RWPE1 (cell line): ENCODE results near the gene GDA.
A peak's percentile ranks its signal among the peaks of the same experiment; 100 is the strongest.

Source experiments
- CTCF ChIA-PET: fragments of 350-600 bp; sonication (Branson Sonifier 250); formaldehyde crosslinking; extraction: SDS; loops from one replicate; lab custom pipeline; 2021; lab: Yijun Ruan, JAX
- POLR2A ChIA-PET: fragments of 400-600 bp; formaldehyde crosslinking; extraction: SDS; loops from one replicate; lab custom pipeline; 2020; ENCODE audit warnings: antibody characterized with exemption; ENCODE audit not compliant: low non-redundant PET; lab: Yijun Ruan, JAX
- DNase-seq: peaks from one replicate; pipeline ENCODE4 v3.0.0; 2012; ENCODE audit warnings: low spot score
- H3K27ac ChIP-seq: fragments of 450-650 bp; 2 replicates; pipeline ENCODE4 v1.5.1; 2017
- CTCF ChIP-seq: fragments of 450-650 bp; conservative IDR thresholded peaks from 2 replicates; pipeline ENCODE4 v1.5.1; 2017; ENCODE audit warnings: low read depth, mild to moderate bottlenecking

The GDA gene

GRCh38 chr9:72145733-72146505, 3.3 kb upstream of the GDA start:
- POLR2A ChIA-PET, result no interaction called here
- H3K27ac ChIP-seq, result no peak overlapping the region
- no peak for TF ChIP-seq CTCF
- CTCF ChIA-PET, result interaction anchor here (0.6 kb wide), 1 partner anchor 623 kb away, joined by 4 read pairs; no protein-coding TSS in a partner anchor
- DNase-seq, result no peak

- ChIA-PET POLR2A (no interaction called here), CTCF (interaction anchor here (0.5 to 0.7 kb wide), 4 partner anchors 230 to 1805 kb away, joined by 3 to 5 read pairs (median 4); no protein-coding TSS in a partner anchor)
- DNase-seq, result no peak
- H3K27ac ChIP-seq, result no peak overlapping the region
- TF ChIP-seq CTCF, result no peak
Observed at GRCh38 chr9:72147676-72148075, 1.6 kb upstream of the GDA start.

- H3K27ac ChIP-seq, result no peak overlapping the region
- POLR2A ChIA-PET, result no interaction called here
- TF ChIP-seq CTCF, result no peak
- no peak for DNase-seq
- CTCF ChIA-PET, result interaction anchor here (0.8 kb wide), 1 partner anchor 14 kb away, joined by 4 read pairs; no protein-coding TSS in a partner anchor
Observed at GRCh38 chr9:72150127-72150526, 887 bp downstream of the GDA start.

- H3K27ac ChIP-seq, result no peak overlapping the region
- CTCF ChIA-PET, result interaction anchor here (0.8 kb wide), 1 partner anchor 15 kb away, joined by 4 read pairs; no protein-coding TSS in a partner anchor
Observed at GRCh38 chr9:72150661-72151060, 1.4 kb downstream of the GDA start.

GRCh38 chr9:72151104-72151503, 1.9 kb downstream of the GDA start:
- peak; percentile 41 for DNase-seq
- POLR2A ChIA-PET, result interaction anchor here (0.7 kb wide), 1 partner anchor 33 kb away, joined by 4 read pairs; no protein-coding TSS in a partner anchor
- no peak overlapping the region for H3K27ac ChIP-seq
- CTCF ChIA-PET, result interaction anchor here (0.8 kb wide), 1 partner anchor 15 kb away, joined by 4 read pairs; no protein-coding TSS in a partner anchor
- no peak for TF ChIP-seq CTCF

More at GRCh38 chr9:72150661-72151060, 1.4 kb downstream of the GDA start:
- DNase-seq, result no peak
- POLR2A ChIA-PET, result no interaction called here
- TF ChIP-seq CTCF, result no peak

- POLR2A ChIA-PET, result no interaction called here
- no peak for TF ChIP-seq CTCF
- CTCF ChIA-PET, result no interaction called here
- no peak overlapping the region for H3K27ac ChIP-seq
- no peak for DNase-seq
Observed at GRCh38 chr9:72154468-72155285, 5.4 kb downstream of the GDA start.
